ENCODE results near the gene PTGER1.
A peak's percentile ranks its signal among the peaks of the same experiment; 100 is the strongest.

The PTGER1 gene

GRCh38 chr19:14497228-14497921 is 22.2 kb upstream of the PTGER1 start:
- DNase-seq = no peak

- DNase-seq = no peak
Measured at GRCh38 chr19:14496834-14497227, 21.7 kb upstream of the PTGER1 start.

DNA sequence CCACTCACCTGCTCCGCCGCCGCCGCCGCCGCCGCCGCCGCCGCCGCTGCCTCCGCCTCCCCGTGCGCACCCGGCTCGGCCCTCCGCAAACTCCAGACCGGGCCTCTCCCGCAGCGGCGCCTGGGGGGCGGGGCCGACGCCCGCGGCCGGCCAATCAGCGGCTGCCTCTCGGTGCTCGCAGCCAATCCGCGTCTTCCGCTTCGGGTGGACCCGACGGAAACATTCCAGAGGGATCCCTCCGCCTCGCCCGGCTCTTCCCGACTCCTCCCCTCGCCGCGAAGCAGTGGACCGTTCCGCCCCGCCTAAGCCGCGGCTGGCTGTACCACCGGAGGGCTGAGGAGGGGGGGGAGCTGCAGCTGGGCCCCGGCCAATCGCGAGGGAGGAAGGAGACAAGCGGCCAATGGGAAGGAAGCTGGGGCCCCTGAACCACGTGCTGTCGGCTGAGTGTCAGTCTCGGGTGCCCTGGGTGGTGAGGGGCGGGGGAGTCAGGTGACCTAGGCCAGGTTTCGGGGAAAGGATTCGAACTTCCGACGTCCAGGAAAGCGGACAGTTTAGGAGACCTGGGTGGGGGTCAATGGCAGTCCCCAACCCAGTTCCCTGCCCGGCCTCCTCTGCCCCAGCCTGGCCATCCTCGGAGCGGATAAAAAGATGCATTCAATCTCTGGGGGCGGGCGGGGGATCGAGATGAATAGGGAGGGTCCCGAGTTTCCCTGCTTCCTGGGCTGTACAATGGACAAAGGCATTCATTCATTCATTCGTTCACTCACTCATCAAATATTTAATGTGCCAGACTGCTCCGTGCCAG is 21.1 kb upstream of the PTGER1 start, which contains the start of gene GIPC1:
TSS of gene GIPC1 (minus strand) at position 99 of the 805 bp plus-strand sequence. CDS start 13,151 bp downstream, outside the sequence.
- peak; percentile 98 for DNase-seq

GRCh38 chr19:14495672-14496028 is 20.5 kb upstream of the PTGER1 start:
- DNase-seq = no peak

- no peak for DNase-seq
Measured at GRCh38 chr19:14494910-14495671, 19.9 kb upstream of the PTGER1 start.

DNA sequence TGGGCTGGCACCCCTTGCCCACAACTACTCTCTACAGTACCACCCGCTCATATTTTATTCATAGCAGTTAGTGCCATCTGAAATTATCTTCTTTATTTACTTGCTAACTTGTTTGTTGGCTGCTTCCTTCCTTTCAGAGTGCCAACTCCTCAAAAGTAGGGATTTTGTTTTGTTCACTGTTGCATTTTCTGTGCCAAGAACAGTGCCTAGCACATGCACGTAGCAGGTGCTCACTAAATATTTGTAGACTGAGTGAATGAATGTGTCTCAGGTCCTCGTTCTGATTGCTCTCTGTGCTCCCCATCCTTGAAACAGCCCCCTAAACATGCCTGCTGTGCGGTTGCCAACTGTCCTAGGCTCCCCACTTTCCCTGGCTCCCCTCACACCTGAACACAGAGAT is 19.3 kb upstream of the PTGER1 start:
- no peak for DNase-seq

DNA sequence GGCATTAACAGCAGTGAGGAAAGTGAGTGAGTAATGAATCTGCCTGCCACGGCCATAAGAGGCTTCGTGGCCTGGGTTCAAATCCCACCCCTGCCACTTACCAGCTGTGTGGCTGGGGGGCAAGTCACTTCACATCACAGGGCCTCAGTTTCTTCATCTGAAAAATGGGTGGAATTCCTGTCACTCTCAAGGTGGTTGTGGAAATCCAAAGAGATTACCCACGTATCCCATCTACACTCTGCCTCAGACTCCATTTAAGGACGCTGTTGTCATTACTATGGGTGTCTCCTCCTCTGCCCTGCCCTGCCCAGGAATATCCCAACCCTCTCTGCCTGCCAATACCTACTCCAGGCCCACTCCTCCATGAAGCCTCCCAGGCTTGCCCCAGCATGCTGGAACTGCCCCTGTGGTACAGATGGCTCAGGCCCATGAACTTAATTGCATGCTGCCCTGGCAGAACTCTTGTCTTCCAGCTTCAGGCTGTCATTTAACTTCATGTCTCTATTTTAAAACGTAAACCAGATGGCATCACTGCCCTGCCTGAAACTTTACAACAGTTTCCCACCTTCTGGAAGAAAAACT is 17.7 kb upstream of the PTGER1 start:
- no peak for DNase-seq

DNA sequence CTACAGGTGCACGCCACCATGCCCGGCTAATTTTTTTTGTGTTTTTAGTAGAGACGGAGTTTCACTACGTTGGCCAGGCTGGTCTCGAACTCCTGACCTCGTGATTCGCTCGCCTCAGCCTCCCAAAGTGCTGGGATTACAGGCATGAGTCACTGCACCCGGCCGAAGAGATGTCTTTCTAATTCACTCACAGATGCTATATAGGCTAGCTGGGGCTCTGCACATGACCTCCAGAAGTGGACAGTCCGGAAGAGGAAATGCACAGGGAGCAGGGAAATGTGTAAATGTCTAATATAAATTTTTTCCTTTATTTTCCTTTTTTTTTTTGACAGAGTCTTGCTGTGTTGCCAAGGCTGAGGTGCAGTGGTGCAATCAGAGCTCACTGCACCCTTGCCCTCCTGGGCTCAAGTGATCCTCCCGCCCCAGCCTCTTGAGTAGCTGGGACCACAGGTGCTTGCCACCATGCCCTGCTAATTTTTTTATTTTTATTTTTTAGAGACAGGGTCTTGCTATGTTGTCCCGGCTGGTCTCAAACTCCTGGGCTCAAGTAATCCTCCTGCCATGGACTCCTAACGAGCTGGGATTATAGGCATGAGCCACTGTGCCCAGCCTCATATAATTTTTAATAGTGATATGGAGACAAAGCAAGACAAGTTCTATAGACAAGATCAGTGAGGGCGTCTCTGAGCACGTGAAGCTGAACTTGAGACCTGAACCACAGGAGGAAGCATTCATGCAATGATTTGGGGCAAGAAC is 12.4 kb upstream of the PTGER1 start:
- no peak for DNase-seq

- DNase-seq = no peak
Measured at GRCh38 chr19:14482172-14482941, 7.2 kb upstream of the PTGER1 start.

DNA sequence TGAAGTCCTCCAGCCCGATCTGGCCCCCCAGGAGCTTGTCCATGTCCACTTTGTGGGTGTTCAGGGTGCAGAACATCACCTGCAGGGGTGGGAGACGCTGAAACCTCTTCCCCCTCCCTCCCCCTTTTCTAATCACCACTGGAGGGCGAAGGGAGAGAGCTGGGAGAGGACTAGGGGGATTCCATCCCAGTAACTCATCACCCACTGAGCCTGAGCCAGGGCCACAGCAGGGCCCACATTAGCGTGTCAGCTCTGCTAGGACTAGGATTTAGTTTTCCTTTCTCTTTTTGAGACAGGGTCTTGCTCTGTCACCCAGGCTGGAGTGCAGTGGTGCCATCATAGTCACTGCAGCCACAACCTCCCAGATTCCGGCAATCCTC is 5.5 kb upstream of the PTGER1 start:
- DNase-seq = no peak

DNA sequence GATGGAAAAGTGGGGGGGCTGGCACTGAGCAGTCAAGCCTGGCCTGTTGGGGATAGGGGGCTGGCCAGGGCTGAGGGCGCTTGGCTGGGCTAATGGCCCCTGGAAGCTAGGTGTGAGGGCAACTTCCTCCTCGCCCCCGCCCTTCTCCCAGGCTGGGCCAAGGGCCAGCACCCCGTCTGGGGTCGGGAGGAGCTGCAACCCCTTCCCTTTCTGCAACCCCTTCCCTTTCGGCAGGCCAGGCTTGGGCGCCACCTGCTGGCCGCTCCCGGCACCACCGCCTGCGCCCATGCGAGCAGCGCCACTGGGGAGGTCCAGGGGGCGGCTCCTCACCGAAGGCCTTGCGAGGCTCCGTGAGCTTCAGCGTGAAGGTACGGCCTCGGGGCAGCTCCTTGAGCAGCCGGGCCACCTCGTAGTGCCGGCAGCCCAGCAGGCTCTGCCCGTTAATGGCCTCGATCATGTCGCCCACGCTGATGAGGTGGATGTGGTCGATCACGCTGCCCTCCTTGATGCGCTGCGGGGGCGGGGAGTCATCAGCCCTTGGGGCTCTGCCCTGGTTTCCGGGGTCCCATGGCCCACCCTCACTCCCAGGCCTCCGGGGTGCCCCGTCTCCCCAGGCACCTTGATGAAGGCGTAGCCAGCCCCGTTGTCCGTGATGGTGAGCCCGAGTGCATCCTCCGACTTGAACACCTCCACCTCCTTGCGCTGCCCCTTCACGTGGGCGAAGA is 5.0 kb upstream of the PTGER1 start:
- DNase-seq = no peak

DNA sequence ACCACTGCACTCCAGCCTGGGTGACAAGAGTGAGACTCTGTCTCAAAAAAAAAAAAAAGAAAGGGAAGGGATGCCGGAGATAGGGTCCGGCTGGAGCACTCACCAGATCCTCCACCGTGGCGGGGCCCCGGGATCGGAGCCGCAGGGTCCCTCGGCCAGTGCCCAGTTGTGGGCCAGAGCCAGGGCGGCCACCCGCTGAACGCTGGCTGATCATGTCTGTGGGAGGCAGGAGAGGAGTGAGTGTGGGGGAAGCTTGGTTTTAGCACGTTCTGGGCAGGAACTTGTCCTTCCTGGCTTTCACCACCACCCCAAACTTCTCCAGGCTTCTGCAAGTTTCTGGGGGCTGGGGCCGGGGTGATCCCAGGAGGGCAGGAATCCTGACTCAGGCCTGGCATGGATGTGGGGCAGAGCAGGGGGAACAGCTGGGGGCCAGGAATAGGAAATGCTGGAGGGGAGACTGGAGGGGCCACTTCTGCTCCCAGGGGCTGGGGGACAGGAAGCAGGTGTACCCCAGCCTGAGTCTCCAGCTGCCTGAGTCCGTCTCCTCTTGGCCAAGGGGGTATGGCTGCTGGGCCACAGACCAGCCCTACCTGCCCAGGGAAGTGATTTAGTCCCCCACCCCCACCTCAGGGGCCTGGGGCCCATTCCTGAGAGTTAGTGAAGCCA is 4.3 kb upstream of the PTGER1 start:
- no peak for DNase-seq

- DNase-seq = no peak
Measured at GRCh38 chr19:14478113-14478545, 3.0 kb upstream of the PTGER1 start.

- no peak for DNase-seq
Measured at GRCh38 chr19:14477418-14478112, 2.4 kb upstream of the PTGER1 start.

DNA sequence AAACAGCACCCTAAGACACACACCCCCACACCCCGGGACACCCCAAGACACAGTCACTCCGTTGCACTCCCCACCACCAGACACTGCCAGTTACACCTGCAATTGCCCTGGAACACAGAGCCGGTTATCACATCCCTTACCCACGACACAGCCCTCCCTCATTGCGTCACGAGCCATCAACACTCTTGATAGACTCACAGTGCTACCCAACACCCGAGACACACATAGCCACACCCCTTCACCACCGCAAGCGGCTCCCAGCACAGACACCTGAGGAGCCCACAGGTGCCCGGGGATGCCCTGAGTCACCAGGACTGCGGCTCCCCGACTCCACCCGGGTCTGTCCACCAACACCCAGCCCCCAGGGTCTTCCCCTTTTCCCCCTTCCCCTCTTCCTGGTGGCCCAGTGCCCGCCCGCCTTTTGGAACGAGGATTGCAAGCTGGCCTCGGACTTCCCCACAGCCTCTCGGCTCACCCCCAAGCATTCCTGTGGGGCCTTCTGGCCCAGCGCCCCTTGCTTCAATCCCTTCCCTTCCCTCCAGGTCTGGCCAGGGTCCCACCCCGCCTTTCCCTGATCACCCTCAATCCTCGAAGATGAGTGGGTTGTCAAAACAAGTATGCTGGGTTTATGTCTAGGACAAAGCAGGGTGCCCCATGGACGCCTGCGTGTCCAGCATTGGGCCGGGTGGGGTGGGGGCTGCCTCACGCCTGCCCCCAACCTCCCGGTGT is 1.7 kb upstream of the PTGER1 start:
- DNase-seq = no peak

- DNase-seq = no peak
Measured at GRCh38 chr19:14476327-14476672, 1.1 kb upstream of the PTGER1 start.

DNA sequence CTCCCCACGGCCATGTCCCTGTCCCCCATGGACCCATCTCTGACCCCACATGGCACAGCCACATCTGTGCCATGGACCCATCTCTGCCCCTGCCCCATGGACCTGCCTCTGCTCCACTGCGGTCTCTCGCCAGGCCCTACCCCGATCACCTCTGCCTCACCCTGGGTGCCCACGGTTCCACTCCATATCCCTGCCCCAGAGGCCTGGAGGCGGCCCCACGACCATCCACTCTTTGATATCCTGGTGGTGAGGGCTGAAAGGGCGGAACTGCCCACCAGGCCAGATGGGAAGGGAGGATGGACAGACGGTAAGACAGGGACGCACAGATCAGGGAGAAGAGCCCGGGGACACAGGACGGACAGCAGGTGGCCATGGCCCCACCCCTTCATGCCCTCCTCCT is 327 bp downstream of the PTGER1 start:
- DNase-seq = no peak

GRCh38 chr19:14473978-14474578 is 1.1 kb downstream of the PTGER1 start:
- no peak for DNase-seq
